NCI-H2029 treated with DMSO at 0.1 percent for 48 hours (cell line): Measurements from ENCODE around the gene CETP.

ENCODE experiments used
- DNase-seq: peaks from one replicate; lab custom pipeline; 2025; lab: John Stamatoyannopoulos, UW

CETP gene

GRCh38 chr16:56961851-56962281, at the start of gene CETP:
CETP (plus strand) TSS chr16:56961950; CDS start chr16:56961980, 30 bp downstream.
- DNase-seq: no peak

DNA sequence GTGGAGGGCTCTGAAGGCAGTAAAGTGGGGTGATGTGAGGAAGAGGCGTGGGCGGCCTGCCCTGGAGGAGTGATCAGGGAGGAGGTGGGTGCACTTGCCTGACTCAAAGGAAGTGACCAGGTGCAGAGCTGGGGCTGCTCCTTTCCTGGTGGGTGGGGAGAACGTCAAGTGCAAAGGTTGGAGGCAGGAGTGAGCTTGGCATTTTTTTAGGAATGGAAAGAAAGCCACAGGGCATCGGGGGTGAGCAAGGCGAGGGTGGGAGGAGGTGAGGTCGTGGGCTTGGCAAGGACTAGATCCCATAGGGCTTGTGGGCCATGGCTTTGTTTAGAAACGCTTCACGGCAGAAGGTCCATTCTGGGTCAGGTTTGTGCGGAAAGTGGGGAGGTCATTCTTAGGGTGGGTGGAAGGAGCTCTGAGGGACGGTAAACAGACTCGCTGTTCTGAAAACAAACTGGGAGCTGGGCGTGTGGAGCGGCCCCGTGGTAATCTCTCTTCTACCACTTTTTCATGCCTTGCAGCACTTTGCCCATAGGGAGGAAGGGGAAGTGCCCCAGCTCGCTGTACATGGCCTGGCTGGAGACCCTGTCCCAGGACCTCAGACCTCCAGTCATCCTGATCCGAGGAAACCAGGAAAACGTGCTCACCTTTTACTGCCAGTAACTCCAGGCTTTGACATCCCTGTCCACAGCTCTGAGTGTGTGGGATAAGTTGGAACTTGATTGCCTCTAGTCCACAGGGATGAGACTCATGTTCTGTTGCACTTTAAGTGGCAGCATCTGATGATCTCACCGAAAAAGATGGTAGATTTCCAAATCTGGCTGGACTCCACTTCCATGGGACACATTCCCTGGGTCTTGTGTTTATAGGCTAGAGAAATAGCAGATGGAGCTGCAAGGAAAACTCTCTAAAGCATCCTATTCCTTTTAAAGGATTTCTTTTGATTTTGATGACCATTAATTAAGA, 48.7 kb upstream of the CETP start:
- DNase-seq: no peak

GRCh38 chr16:56914896-56915295, 46.9 kb upstream of the CETP start:
- no peak for DNase-seq

- DNase-seq: no peak
These were observed 46.2 kb upstream of the CETP start for GRCh38 chr16:56915336-56916119.

DNA sequence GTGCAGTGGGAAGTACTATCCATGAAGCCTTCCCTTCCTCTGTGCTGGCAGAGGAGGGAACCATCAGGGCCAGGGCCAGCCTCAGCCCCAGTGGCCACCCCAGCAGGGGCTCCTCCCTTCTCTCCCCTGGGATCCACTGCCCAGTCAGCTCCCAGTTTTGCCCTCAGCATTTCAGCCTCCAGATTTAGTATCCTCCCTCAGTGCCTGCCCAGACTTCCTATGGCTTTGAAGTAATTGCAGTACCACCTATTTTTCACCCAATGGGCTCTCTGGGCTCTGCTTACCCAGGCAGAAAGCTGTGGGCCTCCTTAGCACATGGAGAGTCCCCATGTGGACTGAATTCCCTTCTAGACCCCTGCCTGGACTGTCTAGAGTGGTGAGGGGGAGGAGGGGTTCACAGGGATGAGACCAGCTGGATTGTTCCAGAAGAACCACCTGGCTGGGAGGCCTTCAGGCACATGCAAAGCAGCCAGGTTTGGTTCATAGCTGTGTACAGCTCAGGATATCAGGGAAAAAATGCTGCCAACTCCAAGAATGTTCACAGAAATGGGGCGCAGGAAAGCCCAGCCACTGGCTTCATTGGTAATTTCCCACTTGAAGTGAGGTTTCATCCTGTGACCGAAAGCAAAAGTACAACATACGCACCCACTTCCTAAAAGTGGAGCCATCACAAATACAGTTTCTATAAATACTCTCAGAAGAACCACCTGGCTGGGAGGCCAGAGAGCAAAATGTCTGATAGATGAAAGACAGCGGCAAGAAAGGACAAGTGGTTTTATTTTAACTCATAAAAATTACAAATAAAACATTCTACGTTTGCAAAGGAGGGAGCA, 45.0 kb upstream of the CETP start:
- no peak for DNase-seq

- no peak for DNase-seq
These were observed 43.2 kb upstream of the CETP start for GRCh38 chr16:56918467-56919012.

DNA sequence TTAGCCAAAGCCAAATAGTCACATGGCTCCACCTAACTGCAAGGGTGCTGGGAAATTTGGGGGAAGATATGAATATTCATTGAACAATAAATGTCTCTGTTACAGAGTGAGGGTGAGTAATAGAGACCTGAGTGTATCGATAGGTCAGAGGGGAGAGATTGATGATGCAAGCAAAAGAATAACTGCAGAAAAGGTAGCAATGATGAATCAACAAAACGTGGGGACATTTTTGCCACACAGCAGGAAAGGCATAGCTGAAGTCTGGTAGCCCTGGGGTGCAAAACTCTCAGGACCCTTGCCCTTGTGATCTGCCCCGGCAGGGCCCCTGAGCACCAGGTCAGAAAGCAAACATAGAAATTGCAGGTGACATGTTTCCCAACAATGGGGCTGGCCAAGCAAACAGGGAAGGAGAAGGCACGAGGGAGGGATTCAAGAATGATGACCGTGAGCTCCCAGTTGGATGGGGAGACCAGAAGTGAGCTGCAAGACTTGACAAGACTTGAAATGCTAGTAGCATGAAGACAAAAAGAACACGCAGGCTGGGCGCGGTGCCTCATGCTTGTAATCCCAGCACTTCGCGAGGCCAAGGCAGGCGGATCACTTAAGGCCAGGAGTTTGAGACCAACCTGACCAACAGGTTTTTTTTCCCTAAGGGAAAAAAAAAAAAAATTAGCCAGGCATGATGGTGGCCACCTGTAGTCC, 42.5 kb upstream of the CETP start:
- DNase-seq: no peak

- no peak for DNase-seq
These were observed 40.2 kb upstream of the CETP start for GRCh38 chr16:56921571-56921970.

- DNase-seq: no peak
These were observed 38.2 kb upstream of the CETP start for GRCh38 chr16:56923481-56924091.

DNA sequence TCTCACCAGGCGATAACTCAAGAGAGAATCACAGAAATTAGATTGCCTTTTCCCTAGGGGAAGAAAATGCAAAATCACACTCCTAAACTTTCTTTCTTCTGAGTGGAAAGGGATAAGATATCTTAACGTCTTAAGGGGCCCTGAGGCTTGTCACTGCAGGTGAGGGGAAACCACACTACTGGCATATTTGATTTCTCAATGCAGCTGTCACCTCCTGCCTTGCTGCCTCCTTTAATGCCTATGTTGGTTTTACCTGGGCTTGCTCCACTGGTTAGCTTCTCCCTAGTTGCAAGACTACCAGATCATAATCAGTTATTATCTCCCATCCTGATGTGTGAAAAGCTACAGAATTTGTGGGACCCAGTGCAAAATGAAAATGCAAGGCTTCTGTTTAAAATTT, 34.3 kb upstream of the CETP start:
- no peak for DNase-seq

- DNase-seq: no peak
These were observed 32.1 kb upstream of the CETP start for GRCh38 chr16:56929639-56930038.

DNA sequence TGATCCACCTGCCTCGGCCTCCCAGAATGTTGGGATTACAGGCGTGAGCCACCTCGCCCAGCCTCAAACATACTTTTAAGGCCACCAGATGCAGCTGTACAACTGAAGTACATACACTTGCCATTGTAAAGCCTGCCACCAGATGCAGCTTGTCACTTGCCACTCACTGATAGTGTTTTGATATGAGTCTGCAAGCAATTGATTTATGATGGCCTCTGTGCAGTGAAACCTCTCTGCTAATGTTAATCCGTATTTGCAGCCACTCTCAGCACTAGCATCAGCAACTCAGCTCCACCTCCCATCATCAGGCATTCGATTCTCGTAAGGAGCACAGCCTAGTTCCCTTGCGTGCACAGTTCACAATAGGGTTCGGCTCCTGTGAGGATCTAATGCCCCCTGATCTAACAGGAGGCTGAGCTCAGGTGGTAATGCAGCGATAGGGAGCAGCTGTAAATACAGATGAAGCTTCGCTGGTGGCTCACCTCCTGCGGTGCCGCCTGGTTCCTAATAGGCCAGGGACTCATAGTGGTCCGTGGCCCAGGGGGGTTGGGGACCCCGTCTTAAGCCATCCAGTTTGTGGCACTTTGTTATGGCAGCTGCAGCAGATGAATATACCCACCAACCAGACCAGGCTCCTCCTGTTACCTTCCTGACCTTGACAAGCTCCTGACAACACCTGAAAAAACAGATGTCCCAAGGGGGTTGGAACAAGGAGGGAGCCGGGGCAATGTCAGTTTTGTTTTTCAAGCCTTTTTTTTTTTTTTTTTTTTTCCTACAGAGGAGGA, 31.1 kb upstream of the CETP start:
- no peak for DNase-seq

- no peak for DNase-seq
These were observed 30.4 kb upstream of the CETP start for GRCh38 chr16:56931271-56931891.

DNA sequence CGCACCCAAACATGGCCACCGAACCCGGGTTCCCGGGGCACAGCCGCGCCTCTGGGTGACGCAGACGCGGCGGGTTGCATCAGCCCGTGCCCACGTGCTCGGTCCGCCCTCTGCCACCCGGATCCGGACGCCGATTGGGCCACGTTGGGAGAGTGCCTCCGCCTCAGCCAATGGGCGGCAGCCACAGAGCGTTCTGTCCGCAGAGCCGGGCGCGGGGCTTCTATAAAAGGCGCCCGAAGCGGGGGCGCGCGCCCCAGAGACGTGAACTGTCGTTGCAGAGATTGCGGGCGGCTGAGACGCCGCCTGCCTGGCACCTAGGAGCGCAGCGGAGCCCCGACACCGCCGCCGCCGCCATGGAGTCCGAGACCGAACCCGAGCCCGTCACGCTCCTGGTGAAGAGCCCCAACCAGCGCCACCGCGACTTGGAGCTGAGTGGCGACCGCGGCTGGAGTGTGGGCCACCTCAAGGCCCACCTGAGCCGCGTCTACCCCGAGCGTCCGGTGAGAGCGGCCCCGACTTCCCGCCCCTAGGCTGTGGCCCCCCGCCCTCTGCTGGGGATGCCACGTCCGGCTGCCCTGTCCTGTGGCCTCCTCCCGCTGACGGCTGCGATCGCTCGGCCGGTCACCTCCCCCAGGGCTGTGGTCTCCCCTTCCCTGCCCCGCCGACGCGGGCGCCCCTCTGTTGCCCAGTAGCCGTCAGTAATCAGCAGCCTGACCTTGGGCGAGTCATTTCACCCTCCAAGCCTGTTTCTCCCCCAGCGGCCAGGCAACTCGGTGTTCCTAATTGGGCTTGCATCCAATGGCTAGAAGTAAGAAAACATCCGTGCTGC, 29.6 kb upstream of the CETP start, which contains the start of gene HERPUD1:
TSS of gene HERPUD1 (plus strand) at position 251 of the 829 bp plus-strand sequence. CDS start at position 354, 103 bp downstream.
- peak; percentile 32 for DNase-seq

DNA sequence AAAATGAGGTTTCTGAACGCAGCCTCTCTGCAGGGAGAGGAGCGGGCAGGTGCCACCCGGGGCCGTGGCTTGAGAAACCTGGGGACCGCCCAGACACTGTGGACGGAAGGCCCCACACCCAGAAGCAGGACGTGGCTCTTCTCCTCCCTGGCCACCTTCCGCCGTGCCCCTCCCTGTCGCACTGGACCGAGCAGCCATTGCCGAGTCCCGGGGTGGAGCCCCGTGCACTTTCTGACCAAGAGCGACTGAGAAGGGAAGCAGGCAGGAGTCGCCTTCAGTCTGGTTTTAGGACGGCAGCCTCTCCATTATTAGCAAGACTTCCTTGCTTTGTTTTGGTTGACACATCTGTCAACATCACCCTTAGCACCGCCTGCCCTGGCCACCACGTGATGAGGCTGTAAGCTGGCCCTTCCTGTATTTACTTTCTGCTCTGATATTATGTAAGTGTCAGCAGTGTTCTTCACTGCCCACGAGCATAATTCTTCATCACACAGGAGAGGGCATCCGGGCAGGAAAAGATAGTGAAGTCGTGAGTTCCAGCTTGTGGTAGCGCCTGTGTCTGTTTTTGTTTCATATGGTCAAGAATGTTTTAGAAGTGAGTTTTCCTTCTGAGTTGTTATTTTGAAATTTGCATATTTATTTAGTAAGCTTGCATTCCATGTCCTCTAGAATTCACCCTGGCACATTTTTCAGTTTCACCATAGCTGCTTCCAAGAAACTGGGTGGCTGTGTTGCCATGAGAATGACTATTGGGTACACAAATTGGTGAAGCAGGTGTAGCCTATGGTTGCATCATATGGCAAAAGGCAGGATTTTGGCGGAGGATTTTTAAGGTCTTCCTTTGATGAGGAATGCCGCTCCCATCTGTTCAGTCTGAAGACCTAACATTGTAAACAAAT, 28.8 kb upstream of the CETP start:
- DNase-seq: peak; percentile 8

DNA sequence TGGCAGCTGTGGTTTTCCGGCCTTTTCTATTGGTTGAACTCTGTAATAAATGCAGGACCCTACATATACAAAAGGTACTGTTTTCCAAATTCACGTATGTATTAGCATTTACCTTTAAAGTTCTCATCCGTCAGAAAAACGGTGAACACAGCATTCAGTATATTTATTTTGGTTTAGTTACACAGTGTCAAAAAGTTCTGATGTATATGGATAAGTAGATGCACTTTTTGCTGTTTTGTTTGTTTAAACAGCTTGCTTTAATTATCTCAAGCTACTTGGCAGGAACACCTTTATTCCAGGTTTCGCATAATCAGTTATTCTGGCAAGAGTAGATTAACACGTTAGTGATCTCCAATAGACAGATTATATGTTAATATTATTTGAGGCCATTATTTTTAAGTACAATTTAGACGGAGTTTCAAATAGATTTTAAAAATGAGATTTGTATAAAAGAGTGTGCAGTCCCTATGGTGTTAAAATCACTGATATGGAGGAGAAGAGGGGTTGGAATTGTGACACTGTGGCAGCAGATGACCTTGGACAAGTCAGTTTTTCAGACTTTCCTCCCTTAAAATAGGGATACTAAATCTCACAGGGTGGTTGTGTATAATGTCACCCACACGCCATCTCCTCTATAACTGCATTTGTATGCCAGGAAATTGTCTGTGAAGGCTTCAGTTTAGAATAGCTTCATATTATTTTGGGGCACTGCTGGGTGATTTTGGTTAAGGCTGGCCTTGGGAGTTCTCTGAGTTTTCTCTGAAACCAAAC, 27.7 kb upstream of the CETP start:
- DNase-seq: no peak
